GM12891 (cell line): ENCODE results near the gene FAS.

Experiments used
- DNase-seq: peaks from one replicate; pipeline ENCODE4 v3.0.0; 2011; ENCODE audit warnings: low spot score; ENCODE audit not compliant: insufficient read length
- FAIRE-seq: peaks from 2 replicates; lab custom pipeline; 2011; peaks lifted over from hg19 to GRCh38; lab: Jason Lieb, UNC
- PAX5 ChIP-seq: IDR thresholded peaks from 2 replicates; pipeline ENCODE4 v1.6.1; 2011; ENCODE audit warnings: low read length, moderate library complexity, mild to moderate bottlenecking; ENCODE audit not compliant: insufficient read depth, severe bottlenecking
- POLR2A ChIP-seq: IDR thresholded peaks from 2 replicates; pipeline ENCODE4 v1.6.1; 2011; ENCODE audit warnings: low read depth, low read length, control low read depth
- POLR2AphosphoS5 ChIP-seq: IDR thresholded peaks from 2 replicates; pipeline ENCODE4 v1.6.1; 2011; ENCODE audit warnings: low read depth, low read length, control low read depth
- POU2F2 ChIP-seq: IDR thresholded peaks from 2 replicates; pipeline ENCODE4 v1.6.1; 2011; ENCODE audit warnings: low read depth, mild to moderate bottlenecking, control low read depth, low read length, moderate library complexity
- SPI1 ChIP-seq: IDR thresholded peaks from 2 replicates; pipeline ENCODE4 v1.6.1; 2011; ENCODE audit warnings: low read depth, low read length, control low read depth
- TAF1 ChIP-seq: IDR thresholded peaks from 2 replicates; pipeline ENCODE4 v1.6.1; 2011; ENCODE audit warnings: low read depth, low read length, control low read depth

FAS gene

DNA sequence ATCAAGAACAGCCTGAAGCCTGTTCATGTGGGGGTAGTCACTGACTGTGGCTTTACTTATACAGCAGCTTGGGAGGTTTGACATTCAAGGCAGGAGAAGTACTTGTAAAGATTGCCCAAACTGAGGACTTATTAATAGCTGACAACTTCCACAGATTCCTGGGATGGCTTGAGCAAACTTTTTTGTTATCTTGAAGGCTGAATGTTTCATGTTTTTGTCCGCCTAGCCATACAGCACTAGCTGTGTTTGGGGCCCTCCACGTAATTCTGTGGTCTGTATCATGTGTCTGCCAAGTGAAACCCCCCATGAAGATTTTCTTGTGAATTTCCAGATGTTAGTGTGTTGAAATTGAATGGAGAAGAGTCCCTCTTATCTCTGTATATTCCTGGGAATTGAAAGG lies 38.6 kb downstream of the FAS start:
- TF ChIP-seq POLR2A (no peak), TAF1 (no peak), PAX5 (no peak), POLR2AphosphoS5 (no peak)
- no peak for DNase-seq
- FAIRE-seq = no peak

DNA sequence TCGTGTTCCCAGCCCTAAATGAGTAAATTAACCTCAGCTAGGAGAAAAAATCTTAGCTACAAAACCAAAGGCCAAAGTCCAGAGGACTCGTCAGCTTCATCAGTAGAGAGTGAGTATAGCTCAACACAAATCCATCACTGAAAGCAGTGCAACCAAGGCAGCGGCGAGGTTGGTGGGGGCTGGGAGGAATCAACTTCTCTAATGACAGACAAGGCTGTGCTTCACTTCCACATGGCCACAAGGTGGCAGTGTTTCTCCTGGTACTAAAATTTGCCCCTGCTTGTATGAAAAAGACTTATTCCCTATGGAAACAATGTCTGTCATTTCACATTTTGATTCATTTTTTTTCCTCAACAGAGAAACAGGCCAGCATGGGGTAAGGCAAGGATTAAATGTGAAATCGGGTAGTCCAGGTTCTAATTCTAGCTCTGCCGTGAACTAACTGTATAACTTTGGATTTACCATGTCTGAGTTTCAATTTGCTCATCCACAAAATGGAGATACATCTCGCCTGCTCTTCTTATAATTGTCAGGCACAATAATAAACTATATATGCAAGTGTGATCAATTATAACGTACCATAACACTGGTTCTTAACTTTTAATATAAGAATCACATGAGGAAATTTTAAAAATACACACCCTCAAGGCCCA lies 39.3 kb downstream of the FAS start:
- peak; percentile 11 for DNase-seq
- TF ChIP-seq POU2F2 (0 out of 2 replicates have a peak, but pooled peaks have one; percentile 17), SPI1 (no peak)
- FAIRE-seq = peak; percentile 88

- no peak for TF ChIP-seq POLR2A
- TF ChIP-seq POU2F2 = no peak
- no peak for TF ChIP-seq SPI1
- TF ChIP-seq POLR2AphosphoS5 = no peak
- no peak for TF ChIP-seq PAX5
- no peak for TF ChIP-seq TAF1
- DNase-seq (no peak), FAIRE-seq (no peak)
Observed at GRCh38 chr10:89030791-89031190, 40.2 kb downstream of the FAS start.

DNA sequence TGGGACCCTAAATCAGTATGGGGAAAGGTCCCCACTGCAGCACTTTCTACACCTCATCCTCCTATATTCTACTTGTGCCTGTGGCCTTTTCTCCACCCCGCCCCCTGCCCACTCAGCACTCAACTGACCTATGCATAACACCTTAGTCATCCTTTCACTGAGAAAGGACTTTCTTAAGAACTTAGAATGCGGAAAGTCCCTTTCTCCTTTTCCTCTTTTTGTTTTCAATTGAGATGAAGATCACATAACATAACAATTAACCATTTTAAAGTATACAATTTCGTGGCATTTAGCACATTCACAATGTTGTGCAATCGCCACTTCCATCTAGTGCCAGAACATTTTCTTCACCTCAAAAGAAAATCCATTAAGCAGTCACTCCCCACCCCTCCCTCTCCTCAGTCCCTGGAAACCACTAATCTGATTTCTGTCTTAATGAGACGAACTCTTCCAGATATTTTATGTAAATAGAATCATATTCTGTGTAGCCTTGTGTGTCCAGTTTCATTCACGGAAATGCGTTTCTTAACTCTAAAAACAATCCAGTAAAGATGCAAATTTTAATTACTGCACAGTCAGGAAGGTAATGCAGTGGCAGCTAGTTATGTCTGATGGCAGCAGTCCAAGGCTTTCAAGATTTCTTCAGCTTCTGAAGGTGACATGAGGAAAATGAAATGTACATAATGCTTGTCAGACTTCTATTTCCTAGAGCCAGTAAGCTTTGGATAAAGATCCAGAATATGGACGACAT lies 41.7 kb downstream of the FAS start:
- FAIRE-seq = peak; percentile 73
- no peak for DNase-seq
- TF ChIP-seq PAX5 (no peak), POU2F2 (peak; percentile 85; the same call in 1 of the 2 replicates), POLR2AphosphoS5 (no peak), TAF1 (no peak), SPI1 (peak; percentile 67), POLR2A (no peak)

DNA sequence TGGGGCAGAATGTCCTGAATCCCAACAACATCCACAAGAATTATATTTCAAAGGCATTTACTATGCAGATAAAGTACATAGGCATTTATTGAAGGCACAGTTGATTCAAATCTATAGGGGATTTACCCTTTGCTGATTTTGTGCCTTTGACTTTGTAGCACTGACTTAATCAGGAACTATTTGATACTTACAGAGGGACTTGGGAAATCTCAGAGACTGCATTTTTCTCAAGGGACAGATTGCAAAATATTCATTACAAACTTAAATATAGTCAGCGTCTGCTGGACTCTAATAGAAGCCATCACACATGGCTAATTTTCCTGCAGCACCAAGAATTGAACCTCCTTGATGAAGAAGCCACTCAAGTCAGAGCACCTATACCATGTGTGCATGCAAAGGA lies 44.9 kb downstream of the FAS start:
- DNase-seq = no peak
- TF ChIP-seq POLR2AphosphoS5 (no peak), POLR2A (no peak), SPI1 (no peak), TAF1 (no peak), PAX5 (no peak), POU2F2 (no peak)
- no peak for FAIRE-seq

DNA sequence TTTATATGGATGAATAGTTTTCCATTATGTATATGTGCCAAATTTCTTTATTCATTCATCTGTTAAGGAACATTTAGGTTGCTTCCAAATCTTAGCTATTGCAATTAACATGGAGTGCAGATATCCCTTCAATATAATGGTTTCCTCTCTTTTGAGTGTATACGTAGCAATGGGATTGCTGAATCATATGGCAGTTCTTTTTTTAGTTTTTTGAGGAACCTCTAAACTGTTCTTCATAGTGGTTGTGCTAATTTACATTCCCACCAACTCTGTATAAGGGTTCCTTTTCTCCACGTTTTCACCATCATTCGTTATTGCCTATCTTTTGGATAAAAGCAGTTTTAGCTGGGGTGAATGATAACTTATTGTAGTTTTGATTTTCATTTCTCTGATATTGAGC lies 46.5 kb downstream of the FAS start:
- DNase-seq (no peak), FAIRE-seq (no peak)
- TF ChIP-seq PAX5 (no peak), SPI1 (no peak), TAF1 (no peak), POLR2A (no peak), POU2F2 (no peak), POLR2AphosphoS5 (no peak)

DNA sequence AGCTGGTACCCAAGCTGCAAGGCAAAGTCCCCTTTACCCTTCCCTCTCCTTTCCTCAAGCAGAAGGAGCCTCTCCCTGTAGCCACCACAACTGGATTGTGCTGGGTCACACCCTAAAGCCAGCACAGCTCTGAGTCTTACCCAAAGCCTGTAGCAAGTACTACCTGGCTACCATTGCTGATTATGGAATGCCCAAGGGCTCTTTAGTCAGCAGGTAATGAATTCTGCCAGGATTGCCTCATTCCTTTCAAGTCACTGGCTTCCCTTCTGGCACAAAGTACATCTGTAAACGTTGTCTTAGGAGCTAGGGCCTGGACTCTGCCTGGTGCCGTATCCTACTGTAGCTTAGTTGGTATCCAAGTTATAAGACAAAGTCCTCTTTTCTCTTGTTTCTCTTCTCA lies 52.0 kb downstream of the FAS start:
- no peak for FAIRE-seq
- no peak for DNase-seq
- TF ChIP-seq POLR2A (no peak), TAF1 (no peak), SPI1 (no peak), POLR2AphosphoS5 (no peak), PAX5 (no peak), POU2F2 (no peak)

- FAIRE-seq (no peak), DNase-seq (no peak)
- TF ChIP-seq TAF1 = no peak
Observed at GRCh38 chr10:89043052-89043451, 52.5 kb downstream of the FAS start.

GRCh38 chr10:89047397-89047796 lies 56.8 kb downstream of the FAS start:
- no peak for DNase-seq
- FAIRE-seq = no peak
- no peak for TF ChIP-seq TAF1
- no peak for TF ChIP-seq SPI1
- no peak for TF ChIP-seq POLR2A
- no peak for TF ChIP-seq POLR2AphosphoS5
- no peak for TF ChIP-seq PAX5
- TF ChIP-seq POU2F2 = no peak

DNA sequence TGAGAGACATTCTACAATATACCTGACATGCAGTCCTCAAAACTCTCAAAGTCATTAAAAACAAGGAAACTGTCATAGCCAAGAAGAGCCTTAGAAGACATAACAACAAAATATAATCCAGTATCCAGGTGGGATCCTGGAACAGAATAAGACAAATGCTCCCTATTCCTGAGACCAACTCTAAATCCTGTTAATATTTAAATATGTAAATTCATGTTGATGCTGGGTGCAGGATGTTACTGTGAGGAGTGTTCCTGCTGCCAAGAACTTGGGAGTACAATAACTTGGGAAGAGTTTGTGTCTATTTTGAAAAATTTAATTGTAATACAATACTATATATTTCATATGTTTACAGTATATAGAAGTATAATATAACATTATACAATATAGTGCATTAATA lies 61.0 kb downstream of the FAS start:
- no peak for TF ChIP-seq POLR2A
- no peak for TF ChIP-seq POLR2AphosphoS5
- no peak for TF ChIP-seq PAX5
- DNase-seq (no peak), FAIRE-seq (no peak)

DNA sequence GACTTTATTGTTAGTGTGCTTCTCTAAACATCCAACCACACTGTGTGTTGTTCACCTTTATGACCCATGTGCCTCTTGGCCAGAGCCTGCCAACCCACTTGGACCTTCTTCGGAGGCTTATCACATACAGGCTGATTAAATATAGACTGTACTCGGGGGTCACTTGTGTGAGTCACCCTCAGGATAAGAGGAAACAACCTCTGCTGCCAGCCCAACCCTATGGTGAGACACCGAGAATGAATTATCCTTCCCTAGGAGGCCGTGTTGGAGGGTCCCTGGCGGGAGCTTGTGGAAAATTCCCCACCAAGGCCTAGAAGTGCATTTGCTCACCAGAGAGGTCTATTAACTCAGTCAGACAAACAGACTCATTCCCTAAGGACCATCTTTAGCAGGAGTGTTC lies 63.0 kb downstream of the FAS start:
- no peak for DNase-seq
- FAIRE-seq = no peak
- TF ChIP-seq POLR2AphosphoS5 (no peak), PAX5 (no peak), POLR2A (no peak), SPI1 (no peak), POU2F2 (no peak), TAF1 (no peak)
